ENCODE results near the gene MRPS15.
"Not testable (repeated sequence)": the region's sequence is repeated elsewhere in the genome, so short reads cannot be mapped to it uniquely, and the experiment has no call there.

The MRPS15 gene

GRCh38 chr1:36463803-36464604 lies at the start of gene MRPS15:
Gene MRPS15, minus strand, starts transcription at chr1:36464384. Its CDS starts 109 bp downstream, at chr1:36464275.
- DNase-seq (ENCODE audit: low spot score): peak; percentile 98

- no peak for DNase-seq (ENCODE audit: low spot score)
Measured at GRCh38 chr1:36512842-36513241, 48.7 kb upstream of the MRPS15 start.

- DNase-seq (ENCODE audit: low spot score): no peak
Measured at GRCh38 chr1:36511804-36512798, 47.9 kb upstream of the MRPS15 start.

DNA sequence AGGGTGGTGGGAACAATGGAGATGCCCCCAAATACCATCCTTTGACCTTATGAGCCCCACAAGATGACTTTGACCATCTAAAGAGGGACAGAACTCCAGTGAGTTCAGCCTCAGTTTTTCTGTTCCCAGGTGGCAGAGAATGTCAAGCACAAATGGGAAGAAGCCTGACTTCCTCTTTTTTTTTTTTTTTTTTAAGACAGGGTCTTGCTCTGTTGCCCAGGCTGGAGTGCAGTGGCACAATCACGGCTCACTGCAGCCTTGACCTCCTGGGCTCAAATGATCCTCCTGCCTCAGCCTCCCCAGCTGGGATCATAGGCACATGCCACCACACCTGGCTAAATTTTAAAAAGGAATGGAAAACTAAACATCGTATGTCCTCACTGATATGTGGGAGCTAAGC lies 47.0 kb upstream of the MRPS15 start:
- DNase-seq (ENCODE audit: low spot score): not testable (repeated sequence)

DNA sequence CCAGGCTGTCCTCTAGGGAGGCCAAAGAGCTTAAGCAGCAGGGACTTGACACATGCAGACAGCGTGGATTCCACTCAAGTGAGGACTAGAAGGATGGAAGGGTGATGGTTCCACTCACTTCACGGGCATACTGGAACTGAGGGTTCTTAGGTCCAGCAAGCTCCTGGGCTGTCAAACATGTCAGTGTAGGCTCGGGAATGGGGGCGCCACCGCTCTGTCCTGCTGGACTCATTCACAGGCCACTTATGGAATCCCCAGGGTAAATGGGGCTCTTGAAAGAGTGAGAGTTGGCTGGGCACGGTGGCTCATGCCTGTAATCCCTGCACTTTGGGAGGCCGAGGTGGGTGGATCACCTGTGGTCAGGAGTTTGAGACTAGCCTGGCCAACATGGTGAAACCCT lies 46.2 kb upstream of the MRPS15 start:
- DNase-seq (ENCODE audit: low spot score): no peak

- DNase-seq (ENCODE audit: low spot score): no peak
Measured at GRCh38 chr1:36508257-36508656, 44.1 kb upstream of the MRPS15 start.

DNA sequence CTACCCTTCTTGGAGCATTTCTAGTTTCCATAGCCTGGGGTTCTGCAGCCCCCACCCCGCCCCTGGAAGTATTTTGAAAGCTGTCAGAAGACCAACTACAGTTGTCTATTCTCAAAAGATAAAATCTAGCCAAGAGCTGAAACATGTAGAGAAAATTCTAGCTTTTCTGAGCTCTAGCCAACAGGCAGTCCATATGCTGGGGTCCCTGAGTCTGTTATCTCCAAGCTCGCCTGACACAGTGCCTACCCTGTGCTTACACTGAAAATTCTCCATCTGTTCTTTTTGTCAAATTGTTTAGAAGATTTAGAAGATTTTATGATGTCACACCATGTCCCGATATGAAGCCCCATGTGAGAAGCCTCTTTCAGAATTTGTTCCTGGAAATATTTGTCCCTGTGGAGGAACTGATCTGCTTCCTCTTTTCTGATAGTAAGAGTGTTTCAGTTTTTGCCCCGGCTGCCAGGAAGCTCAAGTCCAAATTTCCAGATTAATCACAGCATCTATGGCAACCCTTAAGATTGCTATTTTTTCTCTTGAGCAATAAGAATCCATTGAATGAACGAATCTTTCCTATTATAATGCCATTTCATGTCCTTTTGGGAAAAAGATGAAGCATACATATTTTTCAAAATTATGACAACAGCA lies 42.2 kb upstream of the MRPS15 start:
- DNase-seq (ENCODE audit: low spot score): no peak

- no peak for DNase-seq (ENCODE audit: low spot score)
Measured at GRCh38 chr1:36503733-36504132, 39.5 kb upstream of the MRPS15 start.

DNA sequence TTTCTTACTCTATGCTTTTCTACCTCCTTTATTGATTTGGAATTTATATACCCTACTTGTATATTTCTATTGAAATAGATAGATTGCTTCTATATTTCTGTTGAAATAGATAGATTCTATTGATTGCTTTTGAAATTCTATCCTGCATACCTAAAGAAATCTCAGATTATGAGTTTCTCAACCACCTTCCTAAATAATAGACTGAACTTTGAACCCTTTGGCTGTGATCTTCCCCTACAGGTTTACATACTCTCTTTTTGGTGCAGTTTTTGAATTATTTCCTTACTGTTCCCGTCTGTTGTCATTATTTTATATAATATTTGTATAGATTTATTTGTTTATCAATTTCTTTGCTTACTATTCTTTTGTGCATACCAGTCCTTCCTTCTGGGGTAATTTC lies 39.0 kb upstream of the MRPS15 start:
- no peak for DNase-seq (ENCODE audit: low spot score)

- DNase-seq (ENCODE audit: low spot score): no peak
Measured at GRCh38 chr1:36502616-36503015, 38.4 kb upstream of the MRPS15 start.

- not testable (repeated sequence) for DNase-seq (ENCODE audit: low spot score)
Measured at GRCh38 chr1:36501911-36502310, 37.7 kb upstream of the MRPS15 start.

DNA sequence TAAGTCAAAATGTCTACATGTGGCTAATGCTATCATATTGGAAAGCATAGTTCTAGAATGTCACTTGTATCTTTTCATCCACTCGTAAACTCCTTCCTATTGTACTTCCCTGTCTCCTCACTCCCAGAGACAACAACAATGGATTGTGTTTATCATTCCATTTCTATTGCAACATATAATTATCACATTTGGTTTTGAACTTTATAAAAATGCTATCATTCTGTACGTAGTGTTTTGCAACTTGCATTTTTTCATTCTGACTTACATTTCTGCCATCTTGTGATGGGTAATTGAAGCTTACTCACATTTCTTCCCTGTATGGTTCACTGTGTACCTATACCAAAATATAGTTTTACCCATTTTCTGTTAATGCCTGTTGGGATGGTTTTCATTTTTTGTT lies 33.0 kb upstream of the MRPS15 start:
- no peak for DNase-seq (ENCODE audit: low spot score)

GRCh38 chr1:36494971-36495370 lies 30.8 kb upstream of the MRPS15 start:
- no peak for DNase-seq (ENCODE audit: low spot score)

DNA sequence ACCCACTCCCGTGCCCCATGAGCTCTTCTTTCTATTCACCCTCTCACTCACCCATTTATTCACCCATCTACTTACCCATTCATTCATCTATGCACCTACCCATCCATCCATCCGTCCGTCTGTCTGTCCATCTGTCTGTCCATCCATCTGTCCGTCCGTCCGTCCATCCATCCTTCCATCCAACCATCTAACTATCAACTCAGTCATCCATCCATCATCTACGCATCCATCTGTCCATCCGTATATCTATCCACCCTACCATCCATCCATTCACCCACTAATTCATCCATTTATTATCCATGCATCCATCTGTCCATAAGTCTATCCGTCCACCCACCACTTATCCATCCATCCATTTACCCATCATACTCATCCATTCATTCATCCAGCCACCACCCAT lies 29.3 kb upstream of the MRPS15 start:
- DNase-seq (ENCODE audit: low spot score): no peak

- no peak for DNase-seq (ENCODE audit: low spot score)
Measured at GRCh38 chr1:36492491-36492890, 28.3 kb upstream of the MRPS15 start.

DNA sequence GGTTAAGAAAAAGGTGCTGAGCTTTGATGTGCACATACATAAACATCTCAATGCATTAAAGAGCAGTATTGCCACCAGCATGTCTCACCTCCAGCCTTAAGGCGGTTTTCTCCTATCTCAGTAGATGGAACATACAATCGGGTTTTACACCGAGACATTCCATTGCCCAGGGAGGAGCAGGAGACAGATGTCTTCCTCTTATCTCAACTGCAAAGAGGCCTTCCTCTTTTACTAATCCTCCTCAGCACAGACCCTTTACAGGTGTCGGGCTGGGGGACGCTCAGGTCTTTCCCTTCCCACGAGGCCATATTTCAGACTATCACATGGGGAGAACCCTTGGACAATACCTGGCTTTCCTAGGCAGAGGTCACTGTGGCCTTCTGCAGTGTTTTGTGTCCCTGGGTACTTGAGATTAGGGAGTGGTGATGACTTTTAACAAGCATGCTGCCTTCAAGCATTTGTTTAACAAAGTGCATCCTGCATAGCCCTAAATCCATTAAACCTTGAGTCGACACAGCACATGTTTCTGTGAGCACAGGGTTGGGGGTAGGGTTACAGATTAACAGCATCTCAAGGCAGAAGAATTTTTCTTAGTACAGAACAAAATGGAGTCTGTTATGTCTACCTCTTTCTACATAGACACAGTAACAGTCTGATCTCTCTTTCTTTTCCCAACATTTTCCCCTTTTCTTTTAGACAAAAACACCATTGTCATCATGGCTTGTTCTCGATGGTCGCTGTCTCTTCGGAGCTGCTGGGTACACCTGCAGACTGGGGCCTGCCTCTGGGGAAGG lies 25.3 kb upstream of the MRPS15 start:
- not testable (repeated sequence) for DNase-seq (ENCODE audit: low spot score)

DNA sequence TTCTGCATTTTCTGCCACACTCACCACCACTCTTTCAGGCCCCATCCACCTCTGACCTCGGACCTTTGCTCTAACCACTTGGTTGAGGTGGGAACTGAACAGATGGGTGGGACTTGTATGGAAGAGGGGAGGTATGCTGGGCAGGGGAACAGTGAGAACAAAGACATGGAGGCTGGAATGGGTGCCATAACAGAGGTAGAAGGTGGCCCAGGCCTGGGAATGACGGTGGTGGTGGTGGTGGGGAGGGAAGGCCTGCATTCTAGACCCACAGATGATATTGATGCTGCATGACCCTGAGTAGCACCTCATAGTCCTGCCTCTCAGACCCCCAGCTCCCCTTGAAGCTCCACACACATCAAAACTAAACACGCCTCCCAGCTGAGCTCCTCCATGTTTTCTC lies 23.7 kb upstream of the MRPS15 start:
- DNase-seq (ENCODE audit: low spot score): no peak

DNA sequence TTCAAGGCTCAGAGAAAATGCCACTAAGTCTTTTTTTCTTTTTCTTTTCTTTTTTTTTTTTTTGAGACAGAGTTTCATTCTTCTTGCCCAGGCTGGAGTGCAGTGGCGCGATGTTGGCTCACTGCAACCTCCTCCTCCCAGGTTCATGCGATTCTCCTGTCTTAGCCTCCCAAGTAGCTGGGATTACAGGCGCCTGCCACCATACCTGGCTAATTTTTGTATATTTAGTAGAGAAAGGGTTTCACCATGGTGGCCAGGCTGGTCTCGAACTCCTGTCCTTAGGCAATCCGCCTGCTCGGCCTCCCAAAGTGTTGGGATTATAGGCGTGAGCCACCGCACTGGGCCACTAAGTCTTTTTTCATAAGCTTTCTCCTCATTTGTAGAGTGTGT lies 23.1 kb upstream of the MRPS15 start:
- DNase-seq (ENCODE audit: low spot score): not testable (repeated sequence)

DNA sequence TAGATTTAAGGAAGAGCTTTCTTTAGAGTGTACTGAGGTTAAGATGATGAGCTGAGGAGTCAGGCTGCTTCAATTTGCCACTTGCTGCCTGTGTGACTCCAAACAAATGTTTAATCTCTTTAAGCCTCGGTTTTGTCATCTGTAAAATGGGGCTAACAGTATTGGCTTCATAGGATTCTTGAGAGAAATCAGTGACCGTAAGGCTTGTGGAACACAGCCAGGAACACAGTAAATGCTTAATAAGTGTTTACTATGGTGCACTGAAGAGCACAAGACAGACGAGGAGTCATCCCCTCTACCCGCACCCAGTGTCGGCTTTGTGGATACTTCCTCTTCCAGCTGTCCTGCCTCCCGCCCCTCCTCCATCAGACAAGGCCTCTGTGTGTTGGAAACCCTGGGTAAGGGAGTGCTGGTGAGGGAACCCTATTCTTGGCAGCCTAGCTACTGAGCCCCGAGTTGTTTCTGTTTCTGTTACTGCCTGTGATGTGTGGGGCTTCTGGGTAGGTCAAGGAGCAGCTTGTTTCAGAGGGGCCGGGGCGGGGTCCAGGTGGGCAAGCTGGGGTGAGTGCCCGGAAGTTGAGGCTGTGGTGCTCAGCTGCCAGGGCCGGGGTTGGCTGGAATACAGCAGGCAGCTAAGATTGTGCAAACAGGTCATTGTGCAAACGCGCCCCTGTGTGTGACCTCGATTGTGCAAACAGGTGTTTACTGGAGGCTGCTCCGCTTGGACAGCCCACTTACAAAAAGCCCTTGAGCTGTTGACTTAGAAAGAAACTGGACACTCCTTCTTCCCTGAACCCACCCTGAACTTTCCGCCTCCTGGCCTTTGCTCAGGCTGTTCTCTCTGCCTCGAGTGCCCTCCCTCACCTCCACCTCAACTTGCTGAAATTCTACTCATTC lies 22.5 kb upstream of the MRPS15 start:
- DNase-seq (ENCODE audit: low spot score): peak; percentile 34

- DNase-seq (ENCODE audit: low spot score): no peak
Measured at GRCh38 chr1:36486093-36486438, 21.9 kb upstream of the MRPS15 start.

DNA sequence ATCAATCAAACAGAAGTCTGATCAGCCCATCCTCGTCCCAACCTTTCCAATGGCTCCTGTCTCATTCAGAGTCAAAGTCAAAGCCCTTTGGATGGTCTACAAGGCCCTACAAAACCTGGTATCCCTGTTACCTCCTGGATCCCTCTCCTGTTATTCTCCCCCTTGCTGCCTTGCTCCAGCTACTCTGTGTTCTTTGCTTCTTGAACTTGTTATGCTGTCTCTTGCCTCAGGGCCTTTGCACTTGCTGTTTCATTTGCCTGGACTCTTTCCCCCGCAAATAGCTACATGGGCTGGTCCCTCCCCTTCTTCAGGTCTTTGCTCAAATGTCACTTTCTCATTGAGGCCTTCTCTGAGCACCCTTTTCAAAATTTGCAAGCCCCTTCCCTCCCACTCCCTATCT lies 19.9 kb upstream of the MRPS15 start:
- DNase-seq (ENCODE audit: low spot score): no peak

Data from NAMALWA (cell line).